ENCODE results near the gene PPP6R1.
"Not testable (repeated sequence)": the region's sequence is repeated elsewhere in the genome, so short reads cannot be mapped to it uniquely, and the experiment has no call there.

Gene PPP6R1

DNA sequence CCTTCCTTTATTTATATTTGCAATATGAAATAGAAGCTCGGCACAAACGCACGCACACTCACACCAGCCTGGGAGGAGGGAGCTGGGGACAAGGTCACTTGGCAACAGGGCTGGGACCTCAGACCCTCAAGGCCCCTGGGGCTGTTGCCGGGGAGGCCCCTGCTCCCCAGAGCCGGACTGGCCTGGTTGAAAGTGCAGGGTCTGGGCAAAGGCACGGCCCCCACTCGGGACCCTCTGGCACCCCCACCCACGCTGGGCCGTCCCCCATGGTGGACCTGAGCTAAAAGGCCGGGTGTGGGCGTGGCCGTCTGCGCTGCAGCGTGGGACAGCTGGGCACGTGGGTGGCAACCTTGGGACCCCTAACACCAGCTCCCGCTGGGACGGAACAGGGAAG lies 29.0 kb downstream of the PPP6R1 start:
- Histone ChIP-seq H3K36me3 (ENCODE audit: insufficient read depth, low read length) (peaks cover 19% of the 10 kb centered on the region; the same call in 1 of the 2 replicates), H3K9me3 (ENCODE audit: low read depth, low read length) (no peaks in the 10 kb centered on the region), H3K4me3 (no peak overlapping the region), H3K9ac (ENCODE audit: insufficient read length) (no peak overlapping the region), H3K27ac (no peak overlapping the region)
- no peak for TF ChIP-seq POLR2AphosphoS5 (IDR thresholded peaks at IDR 0.05; ENCODE audit: borderline replicate concordance, low read depth, low read length)
- TF ChIP-seq FOXP2 (optimal IDR thresholded peaks at IDR 0.05; ENCODE audit: control extremely low read depth, extremely low read length, insufficient read depth) = no peak
- no peak for TF ChIP-seq EZH2 (IDR thresholded peaks at IDR 0.05)
- no peak for DNase-seq (ENCODE audit: low read depth, low spot score)

DNA sequence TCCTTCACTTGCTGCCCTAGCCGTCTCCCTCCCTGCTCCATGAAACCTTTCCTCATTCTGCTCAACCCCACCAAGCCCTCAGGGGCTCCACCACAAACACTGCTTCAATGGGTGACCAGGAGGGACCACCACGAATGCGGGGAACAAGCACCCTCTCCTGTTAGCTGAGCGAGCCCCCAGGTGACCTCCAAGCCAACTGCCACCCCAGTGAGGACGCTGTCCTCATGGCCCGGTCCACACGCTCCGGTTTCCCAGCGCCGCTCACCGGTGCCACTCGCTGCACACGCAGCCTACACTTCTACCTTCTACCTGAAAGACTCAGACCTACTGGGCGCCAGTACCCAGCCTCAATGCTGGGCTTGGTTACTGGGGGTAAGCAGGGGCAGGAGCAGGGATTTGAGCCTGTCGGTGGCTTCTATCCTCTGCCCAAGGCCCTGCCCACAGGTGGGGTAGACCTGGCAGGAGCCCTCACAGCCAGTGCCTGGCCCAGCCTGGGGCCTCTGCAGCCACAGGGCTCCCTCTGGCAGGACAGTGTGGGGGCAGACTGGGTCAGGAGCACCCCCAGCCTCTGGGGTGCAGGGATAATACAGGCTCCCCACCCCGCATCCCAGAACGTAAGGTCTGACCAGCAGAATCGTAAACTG lies 29.6 kb downstream of the PPP6R1 start:
- no peak for TF ChIP-seq FOXP2 (optimal IDR thresholded peaks at IDR 0.05; ENCODE audit: control extremely low read depth, extremely low read length, insufficient read depth)
- TF ChIP-seq EZH2 (IDR thresholded peaks at IDR 0.05) = no peak
- no peak for TF ChIP-seq POLR2AphosphoS5 (IDR thresholded peaks at IDR 0.05; ENCODE audit: borderline replicate concordance, low read depth, low read length)
- Histone ChIP-seq H3K36me3 (ENCODE audit: insufficient read depth, low read length) (peaks cover 14% of the 10 kb centered on the region; the same call in 1 of the 2 replicates), H3K4me3 (no peak overlapping the region), H3K9ac (ENCODE audit: insufficient read length) (no peak overlapping the region), H3K27ac (no peak overlapping the region), H3K9me3 (ENCODE audit: low read depth, low read length) (no peaks in the 10 kb centered on the region)
- no peak for DNase-seq (ENCODE audit: low read depth, low spot score)

DNA sequence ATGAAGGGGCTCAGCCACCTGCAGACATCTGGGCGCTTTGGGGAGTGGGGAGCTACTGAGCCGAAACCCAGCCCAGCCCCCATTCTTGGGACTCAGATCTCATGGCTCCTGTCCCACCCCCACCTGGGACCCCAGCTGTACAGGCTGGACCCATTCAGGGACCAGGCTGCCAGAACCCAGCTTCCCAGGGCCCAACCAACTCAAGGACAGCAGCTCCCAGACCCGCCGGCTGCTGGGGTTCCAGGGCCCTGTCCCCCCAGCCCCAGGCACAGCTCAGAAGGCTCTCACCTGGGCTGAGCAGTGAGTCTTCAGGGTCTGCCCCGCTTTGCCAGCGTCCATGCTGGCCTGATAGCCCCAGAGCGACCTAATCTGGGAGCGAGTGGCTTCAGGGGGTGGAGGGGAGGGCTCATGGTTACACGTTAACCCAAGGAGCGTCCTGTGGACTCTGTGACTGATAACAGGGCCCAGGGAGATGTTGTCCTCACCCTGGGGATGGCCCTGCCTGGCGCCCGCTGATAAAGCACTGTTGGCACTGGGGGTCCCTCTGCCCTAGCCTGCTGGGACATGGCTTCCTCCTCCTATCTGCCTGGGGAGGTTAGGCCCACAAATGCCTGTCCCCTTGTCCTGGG lies 30.3 kb downstream of the PPP6R1 start, which contains the start of gene TMEM86B:
TSS of gene TMEM86B (minus strand) at position 361 of the 629 bp plus-strand sequence. CDS start at position 339, 22 bp downstream.
- H3K9me3 ChIP-seq (ENCODE audit: low read depth, low read length) = no peaks in the 10 kb centered on the region
- DNase-seq (ENCODE audit: low read depth, low spot score) = no peak
- TF ChIP-seq EZH2 (IDR thresholded peaks at IDR 0.05) = no peak
- no peak for TF ChIP-seq FOXP2 (optimal IDR thresholded peaks at IDR 0.05; ENCODE audit: control extremely low read depth, extremely low read length, insufficient read depth)
- TF ChIP-seq POLR2AphosphoS5 (IDR thresholded peaks at IDR 0.05; ENCODE audit: borderline replicate concordance, low read depth, low read length) = no peak
- no peak within 1 kb of the TSS for H3K27ac ChIP-seq
- H3K9ac ChIP-seq (ENCODE audit: insufficient read length) = no peak within 1 kb of the TSS
- H3K4me3 ChIP-seq = no peak within 1 kb of the TSS
- peaks cover 12% of the 10 kb centered on the region; the same call in 1 of the 2 replicates for H3K36me3 ChIP-seq (ENCODE audit: insufficient read depth, low read length)

DNA sequence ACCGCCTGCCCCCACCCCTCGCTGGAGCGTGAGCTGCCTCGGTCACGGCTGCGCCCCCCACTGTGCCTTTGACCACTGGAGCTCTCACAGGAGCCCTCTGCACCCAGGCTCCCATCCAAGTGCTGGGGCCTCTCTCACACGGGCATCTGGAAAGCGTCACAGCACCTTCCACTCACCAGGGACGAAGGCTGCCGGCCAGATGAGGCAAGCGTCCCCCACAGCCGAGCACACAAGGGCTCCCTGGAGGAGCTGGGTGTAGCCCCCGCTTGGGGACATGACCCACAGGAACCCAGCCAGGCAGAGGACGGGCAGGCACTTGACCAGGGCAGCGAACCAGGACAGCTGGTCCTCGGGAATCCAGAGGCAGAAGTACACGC lies 30.8 kb downstream of the PPP6R1 start:
- Histone ChIP-seq H3K4me3 (no peak overlapping the region), H3K36me3 (ENCODE audit: insufficient read depth, low read length) (peaks cover 12% of the 10 kb centered on the region; the same call in 1 of the 2 replicates), H3K9me3 (ENCODE audit: low read depth, low read length) (no peaks in the 10 kb centered on the region), H3K9ac (ENCODE audit: insufficient read length) (no peak overlapping the region), H3K27ac (no peak overlapping the region)
- DNase-seq (ENCODE audit: low read depth, low spot score) = no peak
- no peak for TF ChIP-seq EZH2 (IDR thresholded peaks at IDR 0.05)

DNA sequence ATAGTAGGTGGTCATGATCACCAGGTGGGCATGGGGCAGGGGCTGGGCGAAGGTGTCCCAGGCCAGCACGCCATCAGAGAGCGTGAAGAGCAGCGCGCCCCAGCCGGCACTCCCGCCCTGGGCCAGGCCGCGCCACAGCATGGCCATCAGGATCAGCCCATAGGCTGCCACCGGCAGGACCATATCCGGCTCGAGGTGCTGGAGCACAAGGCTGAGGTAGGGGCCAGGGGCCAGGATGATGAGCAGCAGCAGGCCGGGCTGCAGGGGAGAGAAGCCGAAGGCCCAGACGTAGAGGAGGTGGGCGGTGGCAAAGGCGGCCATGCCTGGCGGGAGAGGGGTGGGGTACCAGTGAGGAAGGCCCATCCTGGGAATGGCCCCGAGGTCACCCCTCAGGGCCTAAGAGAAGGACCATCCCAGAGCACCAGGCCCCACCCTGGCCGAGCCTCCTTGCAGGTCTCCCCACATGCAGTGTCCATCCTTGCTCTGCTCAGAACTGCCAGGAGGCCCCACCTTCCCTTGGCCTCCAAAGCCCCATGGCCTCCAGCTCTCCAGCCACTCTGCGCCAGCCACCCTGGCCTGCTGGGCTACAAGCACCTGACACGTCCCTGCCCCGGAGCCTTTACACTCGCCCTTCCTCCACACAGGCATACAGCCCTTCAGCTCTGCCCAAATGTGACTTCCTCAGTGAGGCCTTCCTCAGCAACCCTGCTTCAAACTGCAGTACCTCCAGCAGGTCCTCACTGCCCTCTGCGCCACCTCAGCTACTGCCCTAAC lies 31.4 kb downstream of the PPP6R1 start:
- TF ChIP-seq POLR2AphosphoS5 (IDR thresholded peaks at IDR 0.05; ENCODE audit: borderline replicate concordance, low read depth, low read length) = no peak
- TF ChIP-seq EZH2 (IDR thresholded peaks at IDR 0.05) = no peak
- no peak for TF ChIP-seq FOXP2 (optimal IDR thresholded peaks at IDR 0.05; ENCODE audit: control extremely low read depth, extremely low read length, insufficient read depth)
- Histone ChIP-seq H3K4me3 (no peak overlapping the region), H3K27ac (no peak overlapping the region), H3K36me3 (ENCODE audit: insufficient read depth, low read length) (peaks cover 12% of the 10 kb centered on the region; the same call in 1 of the 2 replicates), H3K9ac (ENCODE audit: insufficient read length) (no peak overlapping the region), H3K9me3 (ENCODE audit: low read depth, low read length) (no peaks in the 10 kb centered on the region)
- DNase-seq (ENCODE audit: low read depth, low spot score) = no peak

DNA sequence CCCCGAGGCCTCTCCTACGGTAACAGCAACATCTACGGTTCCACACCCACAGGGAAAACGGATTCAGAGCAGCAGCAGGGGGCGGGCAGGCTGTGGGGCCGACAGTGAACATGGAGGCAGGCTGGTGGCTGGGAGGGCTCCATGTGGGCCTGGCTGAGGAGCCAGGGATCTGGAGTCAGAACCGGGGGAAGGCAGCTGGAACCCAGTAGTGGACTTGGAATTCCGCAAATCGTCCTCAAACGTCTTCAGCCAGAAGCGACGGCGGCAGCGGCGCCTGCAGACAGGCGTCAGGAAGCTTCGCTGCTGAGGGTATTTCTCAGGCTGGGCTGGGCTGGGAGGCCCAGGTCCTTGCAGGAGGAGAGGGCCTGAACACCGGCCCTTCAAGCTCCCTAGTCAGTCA lies 32.0 kb downstream of the PPP6R1 start:
- no peak for DNase-seq (ENCODE audit: low read depth, low spot score)
- Histone ChIP-seq H3K9ac (ENCODE audit: insufficient read length) (no peak overlapping the region), H3K36me3 (ENCODE audit: insufficient read depth, low read length) (peaks cover 8% of the 10 kb centered on the region; the same call in 1 of the 2 replicates), H3K9me3 (ENCODE audit: low read depth, low read length) (no peaks in the 10 kb centered on the region), H3K27ac (no peak overlapping the region), H3K4me3 (no peak overlapping the region)
- TF ChIP-seq POLR2AphosphoS5 (IDR thresholded peaks at IDR 0.05; ENCODE audit: borderline replicate concordance, low read depth, low read length) (no peak), EZH2 (IDR thresholded peaks at IDR 0.05) (no peak), FOXP2 (optimal IDR thresholded peaks at IDR 0.05; ENCODE audit: control extremely low read depth, extremely low read length, insufficient read depth) (no peak)

DNA sequence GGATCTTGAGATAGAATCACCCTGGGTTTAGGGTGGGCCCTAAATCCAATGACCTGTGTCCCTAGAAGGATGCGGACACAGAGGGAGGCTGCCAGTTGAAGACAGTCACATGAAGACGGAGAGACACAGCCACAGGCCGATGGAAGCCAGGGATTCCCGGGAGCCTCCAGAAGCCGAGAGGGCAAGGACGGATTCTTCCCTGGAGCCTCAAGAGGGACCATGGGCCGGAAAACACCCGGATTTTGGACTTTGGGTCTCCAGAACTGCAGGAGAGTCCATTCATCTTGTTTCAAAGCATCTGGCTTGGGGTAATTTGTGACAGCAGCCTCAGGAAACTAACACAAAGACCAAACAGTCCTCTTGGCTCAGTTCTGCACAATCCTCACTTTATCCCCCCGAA lies 32.5 kb downstream of the PPP6R1 start:
- no peak for DNase-seq (ENCODE audit: low read depth, low spot score)
- H3K36me3 ChIP-seq (ENCODE audit: insufficient read depth, low read length) = peaks cover 4% of the 10 kb centered on the region; the same call in 1 of the 2 replicates
- TF ChIP-seq POLR2AphosphoS5 (IDR thresholded peaks at IDR 0.05; ENCODE audit: borderline replicate concordance, low read depth, low read length) (no peak), EZH2 (IDR thresholded peaks at IDR 0.05) (no peak)
- H3K9ac ChIP-seq (ENCODE audit: insufficient read length) = no peak overlapping the region
- no peak overlapping the region for H3K27ac ChIP-seq
- no peaks in the 10 kb centered on the region for H3K9me3 ChIP-seq (ENCODE audit: low read depth, low read length)
- no peak overlapping the region for H3K4me3 ChIP-seq

DNA sequence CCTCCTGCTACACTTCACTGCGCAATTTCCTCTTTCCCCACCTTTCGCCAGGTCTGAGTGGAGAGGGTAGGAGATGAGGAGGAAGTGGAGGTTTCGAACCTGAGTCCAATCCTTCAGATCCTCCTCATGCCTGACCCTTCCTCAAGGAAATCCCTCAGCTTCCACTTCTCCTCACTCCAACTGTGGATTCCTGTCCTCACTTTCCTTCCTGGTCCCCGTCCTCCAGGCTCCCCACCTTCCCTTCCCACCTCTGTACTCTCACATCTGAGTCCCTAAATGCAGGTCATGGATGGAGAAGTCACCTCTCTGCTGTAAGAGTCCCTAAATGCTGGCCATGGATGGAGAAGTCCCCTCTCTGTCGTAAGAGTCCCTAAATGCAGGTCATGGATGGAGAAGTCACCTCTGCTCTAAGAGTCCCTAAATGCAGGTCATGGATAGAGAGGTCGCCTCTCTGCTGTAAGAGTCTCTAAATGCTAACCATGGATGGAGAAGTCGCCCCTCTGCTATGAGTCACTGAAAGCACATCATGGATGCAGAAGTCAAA lies 33.3 kb downstream of the PPP6R1 start:
- H3K27ac ChIP-seq = no peak overlapping the region
- no peaks in the 10 kb centered on the region for H3K9me3 ChIP-seq (ENCODE audit: low read depth, low read length)
- no peak for TF ChIP-seq POLR2AphosphoS5 (IDR thresholded peaks at IDR 0.05; ENCODE audit: borderline replicate concordance, low read depth, low read length)
- TF ChIP-seq EZH2 (IDR thresholded peaks at IDR 0.05) = no peak
- TF ChIP-seq FOXP2 (optimal IDR thresholded peaks at IDR 0.05; ENCODE audit: control extremely low read depth, extremely low read length, insufficient read depth) = no peak
- no peak overlapping the region for H3K9ac ChIP-seq (ENCODE audit: insufficient read length)
- no peak for DNase-seq (ENCODE audit: low read depth, low spot score)
- H3K4me3 ChIP-seq = no peak overlapping the region
- no peaks in the 10 kb centered on the region; the same call in 1 of the 2 replicates for H3K36me3 ChIP-seq (ENCODE audit: insufficient read depth, low read length)

DNA sequence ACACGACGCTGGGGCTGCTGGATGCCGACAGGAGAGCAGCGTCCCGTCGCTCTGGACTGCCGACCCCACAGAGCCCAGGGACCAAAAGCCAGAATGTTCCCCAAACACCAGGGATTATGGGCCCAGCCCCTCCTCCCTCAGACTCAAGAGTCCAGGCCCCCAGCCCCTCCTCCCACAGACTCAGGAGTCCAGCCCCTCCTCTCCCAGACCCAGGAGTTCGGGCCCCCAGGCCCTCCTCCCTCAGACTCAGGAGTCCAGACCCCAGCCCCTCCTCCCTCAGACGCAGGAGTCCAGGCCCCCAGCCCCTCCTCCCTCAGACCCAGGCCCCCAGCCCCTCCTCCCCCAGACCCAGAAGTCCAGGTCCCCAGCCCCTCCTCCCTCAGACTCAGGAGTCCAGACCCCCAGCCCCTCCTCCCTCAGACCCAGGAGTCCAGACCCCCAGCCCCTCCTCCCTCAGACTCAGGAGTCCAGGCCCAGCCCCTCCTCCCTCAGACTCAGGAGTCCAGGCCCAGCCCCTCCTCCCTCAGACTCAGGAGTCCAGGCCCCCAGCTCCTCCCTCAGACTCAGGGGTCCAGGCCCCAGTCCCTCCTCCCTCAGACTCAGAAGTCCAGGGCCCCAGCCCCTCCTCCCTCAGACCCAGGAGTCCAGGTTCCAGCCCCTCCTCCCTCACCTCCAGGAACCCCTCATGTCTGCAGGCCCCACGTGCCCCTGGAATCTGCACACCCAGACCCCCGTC lies 34.0 kb downstream of the PPP6R1 start:
- H3K9me3 ChIP-seq (ENCODE audit: low read depth, low read length); H3K36me3 ChIP-seq (ENCODE audit: insufficient read depth, low read length): not testable (repeated sequence)

More for the DNA sequence above, 34.0 kb downstream of the PPP6R1 start:
- H3K9ac ChIP-seq (ENCODE audit: insufficient read length); H3K4me3 ChIP-seq; DNase-seq (ENCODE audit: low read depth, low spot score); H3K27ac ChIP-seq: not testable (repeated sequence)
